HG03108 (cell line): ENCODE results near the gene PRR7.

ENCODE experiments used
- ATAC-seq: cut with Tn5 transposase; IDR thresholded peaks from one replicate; pipeline ENCODE4 v1.9.1; 2021; ENCODE audit warnings: moderate library complexity; ENCODE audit not compliant: unreplicated experiment

Gene PRR7

DNA sequence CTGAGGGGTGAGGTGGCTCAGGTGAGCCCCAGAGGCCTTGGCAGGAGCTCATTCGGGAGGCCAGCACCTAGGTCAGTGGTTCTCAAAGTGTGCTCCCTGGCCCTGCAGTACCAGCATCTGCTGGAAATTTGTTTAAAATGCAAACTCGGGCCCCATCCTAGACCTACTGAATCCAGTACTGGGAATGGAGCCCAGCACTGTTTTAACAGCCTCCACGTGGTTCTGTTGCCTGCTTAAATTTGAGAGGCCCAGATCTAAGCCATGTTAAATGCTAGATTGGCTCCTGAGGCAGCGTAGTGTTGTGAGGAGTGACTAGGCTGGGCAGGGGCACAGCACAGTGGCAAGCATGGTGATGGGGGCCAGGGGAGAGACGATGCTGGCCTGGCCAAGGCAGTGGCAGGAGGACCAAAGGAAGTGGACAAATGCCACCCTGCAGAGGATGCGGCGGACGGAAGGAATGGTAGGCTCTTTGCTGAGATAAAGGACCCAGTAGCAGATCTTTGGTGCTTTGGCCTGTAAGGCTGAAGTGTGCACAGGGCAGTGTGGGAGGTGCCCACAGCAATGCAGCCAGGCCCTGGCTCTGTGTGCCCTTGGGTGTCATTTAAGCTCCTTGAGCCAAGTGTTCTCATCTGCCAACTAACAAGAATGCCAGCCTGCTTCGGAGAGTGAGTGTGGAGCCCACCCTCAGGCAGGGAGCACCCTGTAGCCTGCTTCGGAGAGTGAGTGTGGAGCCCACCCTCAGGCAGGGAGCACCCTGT, 4.2 kb downstream of the PRR7 start:
- no peak for ATAC-seq

DNA sequence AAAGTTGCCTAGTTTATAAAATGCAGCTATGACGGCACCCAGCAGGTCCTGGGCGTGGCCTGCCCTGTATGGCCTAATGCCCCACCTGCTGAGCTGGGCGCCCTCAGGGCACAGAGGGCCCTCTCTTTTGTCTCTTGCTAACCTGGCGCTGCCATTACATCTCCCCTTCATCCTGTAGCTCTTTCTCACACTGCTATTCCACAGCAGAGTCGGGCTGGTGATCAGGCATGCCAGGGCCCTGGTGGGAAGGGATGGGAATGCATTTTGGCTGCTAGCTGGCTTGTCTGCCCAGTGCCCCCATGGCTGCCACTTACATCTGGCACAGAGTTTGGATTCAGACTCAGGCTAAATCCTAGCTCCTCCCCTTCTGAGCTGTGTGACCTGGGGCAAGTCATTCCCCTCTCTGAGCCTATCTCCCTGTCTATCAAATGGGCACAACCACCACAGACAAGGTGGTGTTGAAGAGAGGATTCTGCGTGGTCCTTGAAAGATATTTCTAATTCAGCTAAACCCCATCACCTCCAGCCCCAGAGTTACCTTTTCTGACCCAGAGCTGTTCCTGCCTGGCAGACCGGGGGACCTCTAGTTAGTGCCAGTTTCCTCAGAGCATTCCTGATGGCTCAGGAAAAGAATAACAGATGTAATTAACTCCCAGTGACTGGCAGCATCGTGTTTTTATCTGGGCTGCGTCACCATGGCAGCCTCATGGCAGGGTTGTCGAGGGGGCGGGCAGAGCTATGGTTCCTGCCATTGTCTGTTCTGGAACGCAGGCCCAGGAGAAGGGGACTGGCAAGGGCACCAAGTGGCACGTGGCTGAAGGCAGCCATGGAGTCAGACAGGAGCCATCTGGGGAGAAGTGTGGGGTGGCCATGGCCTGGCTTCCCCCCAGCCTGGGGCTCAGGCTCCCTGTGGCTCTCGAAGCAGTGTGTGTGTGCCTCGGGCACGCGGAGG, 6.3 kb downstream of the PRR7 start:
- ATAC-seq: no peak

DNA sequence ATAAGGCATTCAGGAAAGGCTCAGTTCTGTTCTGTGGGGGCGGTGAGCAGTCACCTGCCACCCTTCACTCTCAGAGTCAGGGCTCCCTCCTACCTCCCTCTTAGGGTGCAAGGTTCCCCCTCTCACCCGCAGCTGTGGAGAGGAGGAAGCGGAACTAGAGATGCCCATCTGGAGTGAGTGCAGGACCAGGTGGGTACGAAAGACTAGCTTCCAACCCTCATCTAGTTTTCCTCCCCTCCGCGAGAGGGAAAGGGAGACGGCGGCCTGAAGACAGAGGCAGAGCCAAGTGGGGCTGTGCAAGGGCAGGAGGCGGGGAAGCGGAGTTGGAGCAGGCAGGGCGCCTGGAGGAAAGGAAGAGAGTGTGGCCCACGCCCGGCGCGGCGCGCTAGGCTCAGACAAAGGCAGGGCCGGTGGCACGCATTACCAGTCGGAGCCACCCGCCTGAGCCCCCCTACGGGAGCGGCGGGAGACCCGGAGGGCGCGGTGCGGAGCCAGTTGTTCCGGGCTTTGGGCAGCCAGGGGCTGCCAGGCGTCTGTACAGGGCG, 7.3 kb downstream of the PRR7 start:
- no peak for ATAC-seq

DNA sequence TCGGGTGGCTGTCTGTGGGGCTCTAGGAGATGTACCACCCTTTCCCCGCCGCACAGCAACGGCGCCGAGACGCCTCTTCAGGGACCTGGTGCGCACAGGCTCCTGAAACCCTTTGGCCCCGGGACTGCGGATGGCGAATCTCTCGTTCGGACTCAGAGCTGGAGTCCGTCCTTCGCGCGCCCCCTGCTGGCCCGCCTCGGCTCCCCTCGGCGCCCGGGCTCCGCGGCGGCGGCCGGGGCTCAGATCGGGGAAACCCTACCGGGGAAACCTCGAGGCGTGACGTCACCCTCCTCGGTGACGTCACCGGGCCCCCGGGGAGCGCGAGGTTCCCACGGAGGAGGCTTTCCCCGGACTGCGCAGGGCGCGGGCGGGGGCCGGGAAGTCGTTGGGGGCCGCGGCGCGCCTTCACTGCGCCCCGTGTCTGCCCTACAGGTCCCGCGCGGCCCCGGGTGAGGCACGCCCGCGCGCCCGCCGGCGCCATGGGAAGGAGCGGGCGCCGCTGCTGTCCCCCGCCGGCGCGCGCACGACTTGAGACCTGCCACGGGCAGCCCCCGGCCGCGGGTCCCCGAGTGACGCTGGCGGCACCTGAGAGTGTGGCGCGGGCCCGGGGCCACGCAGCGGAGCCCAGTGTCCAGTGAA, 7.9 kb downstream of the PRR7 start:
- peak; percentile 46 for ATAC-seq

DNA sequence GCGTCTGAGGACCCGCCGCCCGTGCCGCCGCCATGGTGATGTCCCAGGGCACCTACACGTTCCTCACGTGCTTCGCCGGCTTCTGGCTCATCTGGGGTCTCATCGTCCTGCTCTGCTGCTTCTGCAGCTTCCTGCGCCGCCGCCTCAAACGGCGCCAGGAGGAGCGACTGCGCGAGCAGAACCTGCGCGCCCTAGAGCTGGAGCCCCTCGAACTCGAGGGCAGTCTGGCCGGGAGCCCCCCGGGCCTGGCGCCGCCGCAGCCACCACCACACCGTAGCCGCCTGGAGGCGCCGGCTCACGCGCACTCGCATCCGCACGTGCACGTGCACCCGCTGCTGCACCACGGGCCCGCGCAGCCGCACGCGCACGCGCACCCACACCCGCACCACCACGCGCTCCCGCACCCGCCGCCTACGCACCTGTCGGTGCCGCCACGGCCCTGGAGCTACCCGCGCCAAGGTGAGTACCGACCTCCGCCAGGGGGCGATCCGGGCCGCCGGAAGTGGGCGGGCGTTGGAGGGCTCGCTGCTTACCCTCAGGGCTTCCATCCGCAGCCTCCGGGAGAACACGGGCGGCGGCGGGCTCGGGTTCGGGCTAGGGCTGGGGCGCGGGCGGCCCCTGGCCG, 8.5 kb downstream of the PRR7 start:
- peak; percentile 44 for ATAC-seq

DNA sequence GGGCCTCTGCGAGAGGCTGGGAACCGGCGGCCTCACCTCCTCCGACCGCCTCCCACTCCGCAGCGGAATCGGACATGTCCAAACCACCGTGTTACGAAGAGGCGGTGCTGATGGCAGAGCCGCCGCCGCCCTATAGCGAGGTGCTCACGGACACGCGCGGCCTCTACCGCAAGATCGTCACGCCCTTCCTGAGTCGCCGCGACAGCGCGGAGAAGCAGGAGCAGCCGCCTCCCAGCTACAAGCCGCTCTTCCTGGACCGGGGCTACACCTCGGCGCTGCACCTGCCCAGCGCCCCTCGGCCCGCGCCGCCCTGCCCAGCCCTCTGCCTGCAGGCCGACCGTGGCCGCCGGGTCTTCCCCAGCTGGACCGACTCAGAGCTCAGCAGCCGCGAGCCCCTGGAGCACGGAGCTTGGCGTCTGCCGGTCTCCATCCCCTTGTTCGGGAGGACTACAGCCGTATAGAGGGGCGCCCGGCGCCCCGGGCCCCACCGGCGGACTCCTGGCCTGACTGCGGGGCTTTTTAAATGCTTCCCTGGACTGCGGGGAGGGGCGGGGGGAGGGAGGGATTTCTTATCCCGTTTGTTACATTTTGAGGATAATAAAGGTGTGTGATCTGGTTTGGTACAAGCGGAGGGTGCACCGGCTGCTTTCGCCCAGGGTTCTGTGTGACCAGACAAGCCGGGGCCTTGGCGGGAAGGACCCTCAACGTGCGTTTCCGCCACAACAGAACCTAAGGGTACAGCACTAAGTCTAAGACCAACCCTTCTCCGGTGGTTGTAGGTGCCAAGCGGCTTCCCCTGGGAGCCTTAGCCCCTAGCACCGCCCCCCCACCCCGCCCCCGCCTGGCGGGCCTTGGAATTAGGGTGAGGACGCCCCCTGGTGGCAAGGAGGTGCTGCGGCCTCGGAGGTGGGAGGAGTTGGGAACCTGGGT, 9.3 kb downstream of the PRR7 start:
- ATAC-seq: peak; percentile 0

DNA sequence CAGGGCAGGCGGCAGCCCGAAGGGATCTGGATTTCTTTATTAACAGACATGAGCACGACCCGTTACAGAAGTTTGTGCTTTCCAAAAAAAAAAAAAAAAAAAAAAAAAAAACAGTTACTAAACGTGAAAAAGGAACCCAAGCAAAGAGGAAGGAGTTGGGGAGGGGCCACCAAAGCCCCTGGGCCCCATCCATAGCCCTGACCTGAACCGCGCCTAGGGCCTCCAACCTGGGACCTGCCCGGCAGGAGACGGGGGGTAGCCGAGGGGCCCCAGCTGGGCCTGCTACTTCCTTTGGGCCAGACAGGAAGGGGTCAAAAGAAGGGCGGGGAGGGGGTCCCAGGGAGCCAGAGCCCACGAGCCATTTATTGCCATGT, 10.0 kb downstream of the PRR7 start:
- no peak for ATAC-seq

DNA sequence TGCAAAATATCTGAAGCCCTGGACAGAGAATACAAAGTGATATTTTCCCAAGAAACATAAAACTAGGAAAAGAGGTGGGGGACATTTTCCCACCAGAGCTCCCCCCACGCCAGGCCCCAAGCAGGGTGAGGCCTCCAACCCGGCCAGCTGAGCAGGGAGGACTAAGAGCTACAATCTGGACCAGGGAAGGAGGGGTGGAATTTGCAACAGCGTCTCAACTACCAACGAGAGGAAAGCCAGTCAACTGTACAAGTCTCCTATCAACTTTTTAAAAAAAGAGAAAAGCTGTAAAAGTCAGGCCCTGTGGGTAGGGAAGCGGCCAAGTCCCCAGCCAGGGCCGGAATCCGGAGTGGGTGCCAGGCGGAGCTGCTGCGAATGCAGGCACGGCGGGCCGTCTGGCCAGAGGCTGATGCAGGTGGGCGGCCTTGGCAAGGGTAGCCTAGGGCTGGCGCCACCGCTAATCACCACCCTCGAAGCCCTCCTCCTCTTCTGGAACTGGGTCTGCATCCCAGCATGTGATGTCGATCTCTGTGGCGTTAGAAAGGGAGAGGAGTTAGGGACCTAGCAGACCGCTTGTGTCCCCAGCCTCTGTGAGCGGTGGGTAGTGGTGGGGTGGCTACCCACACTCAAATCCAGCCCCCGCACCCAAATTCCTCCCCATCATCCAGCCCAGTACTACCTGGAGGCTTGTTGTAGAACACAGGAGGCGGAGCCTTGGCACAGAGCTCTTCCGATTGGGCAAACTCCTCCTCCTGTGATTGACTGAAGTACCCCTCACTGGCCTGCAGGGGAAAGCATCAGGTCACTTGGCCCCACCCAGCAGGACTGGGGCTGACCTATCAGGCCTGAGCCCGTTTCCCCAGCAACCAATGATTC, 10.6 kb downstream of the PRR7 start:
- ATAC-seq: peak; percentile 27

DNA sequence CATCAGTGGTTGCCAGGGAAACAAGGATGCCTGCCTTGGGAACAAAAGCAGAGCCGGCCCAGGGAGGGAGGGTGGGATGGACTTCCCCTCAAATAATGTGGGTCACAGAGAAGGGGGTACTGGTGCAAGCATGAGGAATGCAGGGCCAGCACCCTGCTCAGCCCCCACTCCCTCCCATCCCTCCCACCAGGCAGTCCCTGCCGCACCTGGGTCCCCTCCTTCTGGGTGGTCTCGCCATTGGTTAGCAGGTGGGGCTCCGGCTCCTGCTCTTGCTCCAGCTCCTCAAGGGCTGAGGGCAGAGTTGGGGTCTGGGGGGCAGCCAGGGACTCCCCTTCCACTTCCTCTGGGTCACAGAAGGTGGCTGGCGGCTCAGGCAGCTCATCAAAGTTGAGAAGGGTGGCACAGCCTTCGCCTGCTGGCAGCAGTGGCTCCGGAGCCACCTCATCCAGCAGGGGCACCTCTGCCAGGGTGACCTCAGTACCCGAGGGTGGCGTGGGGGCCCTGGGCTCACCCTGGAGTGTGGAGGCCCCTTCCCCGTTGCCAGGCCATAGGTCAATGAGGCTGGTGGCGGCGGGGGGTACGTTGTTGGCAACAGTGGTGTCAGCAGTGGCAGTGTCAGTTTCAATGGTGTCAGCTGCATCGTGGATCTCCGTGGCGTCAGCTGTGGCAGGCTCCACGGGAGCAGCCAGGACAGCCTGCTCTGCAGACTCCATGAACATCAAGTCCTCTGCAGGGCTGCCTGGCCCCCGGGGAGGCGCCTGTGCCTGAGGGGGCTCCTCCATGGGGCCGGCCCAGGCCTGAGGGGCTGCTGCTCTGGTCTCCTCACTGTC, 11.5 kb downstream of the PRR7 start:
- ATAC-seq: no peak

DNA sequence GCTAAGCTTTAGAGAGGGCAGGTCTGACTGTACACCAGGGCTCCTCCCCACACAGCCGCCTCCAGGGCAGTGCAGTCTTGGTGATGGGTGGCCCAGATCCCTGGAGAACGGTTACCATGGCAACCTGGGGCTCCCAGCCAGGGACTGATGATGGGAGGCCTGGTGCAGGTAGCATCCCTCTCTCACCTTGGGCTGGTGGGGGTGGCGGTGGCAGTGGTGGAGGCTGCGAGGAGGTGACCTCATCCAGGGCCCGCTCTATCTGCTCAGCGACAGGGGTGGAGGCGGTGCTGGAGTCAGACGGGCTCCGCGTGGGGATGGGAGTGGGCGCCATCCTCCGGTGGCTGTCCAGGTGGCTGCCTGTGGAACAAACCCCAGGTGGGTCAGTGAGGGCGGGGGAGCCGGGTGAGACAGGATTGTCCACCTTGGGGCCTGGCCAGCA, 12.3 kb downstream of the PRR7 start:
- no peak for ATAC-seq

DNA sequence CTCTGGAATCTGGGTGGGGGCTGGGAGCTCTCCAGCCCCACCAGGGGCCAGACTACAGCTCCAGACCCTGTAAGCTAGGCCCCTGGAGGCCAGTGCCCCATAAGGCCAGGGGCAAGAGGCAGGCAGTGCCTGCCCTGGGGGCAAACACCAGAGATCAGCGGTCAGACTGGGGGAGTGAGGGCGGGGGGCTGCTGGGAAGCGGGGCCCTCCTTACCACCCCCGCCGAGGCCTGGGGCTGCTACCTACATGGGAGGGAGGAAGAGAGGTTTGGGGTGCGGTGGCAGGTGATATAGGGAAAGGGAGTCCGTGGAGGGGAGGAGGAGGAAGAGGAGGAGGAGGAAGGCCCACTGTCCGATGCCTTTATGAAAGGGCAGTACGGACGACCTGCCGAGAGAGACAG, 12.7 kb downstream of the PRR7 start:
- no peak for ATAC-seq

DNA sequence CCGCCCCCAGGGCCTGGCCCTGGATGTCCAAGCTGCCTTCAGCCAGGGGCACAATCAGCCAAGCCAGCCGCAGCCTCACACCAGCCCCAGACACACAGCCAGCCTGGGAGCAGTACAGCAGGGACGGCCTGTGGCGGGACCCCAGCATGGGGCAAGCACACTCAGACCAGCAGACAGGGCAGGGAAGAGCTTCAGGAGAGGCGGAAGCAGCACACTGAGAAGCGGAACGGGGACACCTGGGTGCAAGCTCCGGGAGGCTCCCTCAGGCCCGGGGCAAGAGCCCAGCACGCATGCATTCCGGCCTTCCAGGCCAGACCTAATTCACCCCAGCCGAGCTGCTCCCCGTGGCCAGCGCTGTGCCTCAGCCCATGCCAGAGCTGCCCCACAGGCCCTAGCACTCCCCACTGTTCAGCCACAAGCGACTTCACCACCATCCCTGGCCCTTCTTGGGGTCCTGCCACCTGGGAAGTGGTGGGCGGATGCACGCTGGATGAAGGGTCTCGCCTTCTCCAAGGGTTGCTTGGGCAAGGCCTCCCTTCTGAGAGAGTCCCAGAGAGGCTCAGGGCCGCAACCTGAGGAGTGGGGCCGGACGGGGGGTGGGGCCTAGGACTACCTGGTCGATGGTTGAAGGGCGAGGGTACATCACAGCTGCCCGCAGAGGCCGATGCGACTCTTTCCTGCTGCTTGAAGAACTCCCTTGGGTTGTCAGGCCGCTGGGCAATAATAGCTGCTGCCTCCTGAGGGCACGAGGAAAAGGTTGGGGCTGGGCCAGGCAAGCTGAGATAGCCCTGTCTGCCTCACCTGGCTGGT, 13.4 kb downstream of the PRR7 start:
- no peak for ATAC-seq

DNA sequence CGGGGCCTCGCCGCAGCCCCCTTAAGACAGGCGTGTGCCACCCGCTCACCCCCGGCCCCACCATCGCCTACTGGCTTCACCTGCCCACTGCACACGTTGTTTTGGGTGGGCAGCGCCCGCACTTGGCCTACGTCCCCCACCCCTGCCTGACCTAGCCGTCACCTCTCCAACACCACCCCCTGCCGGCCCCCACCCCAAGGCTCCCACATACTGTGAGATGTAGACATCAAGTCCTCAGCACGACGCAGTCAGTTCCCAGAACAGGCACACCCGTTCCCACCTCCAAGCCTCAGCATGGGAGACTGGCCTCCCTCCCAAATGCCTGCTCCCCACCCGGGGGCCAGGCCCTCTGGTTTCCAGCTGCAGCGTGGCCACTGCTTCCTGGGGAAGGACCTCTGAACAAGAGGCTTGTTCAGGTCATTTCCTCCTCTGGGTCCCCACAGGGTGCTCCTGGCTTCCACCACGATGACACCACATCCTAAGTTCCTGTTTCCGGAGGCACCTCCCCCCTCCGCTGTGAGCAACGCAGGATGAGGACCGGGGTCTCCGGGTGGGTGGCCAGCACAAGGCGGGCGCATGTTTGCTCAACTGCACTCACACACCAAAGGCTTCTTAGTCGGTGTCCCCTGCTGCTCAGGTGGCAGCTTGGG, 15.5 kb downstream of the PRR7 start:
- no peak for ATAC-seq

DNA sequence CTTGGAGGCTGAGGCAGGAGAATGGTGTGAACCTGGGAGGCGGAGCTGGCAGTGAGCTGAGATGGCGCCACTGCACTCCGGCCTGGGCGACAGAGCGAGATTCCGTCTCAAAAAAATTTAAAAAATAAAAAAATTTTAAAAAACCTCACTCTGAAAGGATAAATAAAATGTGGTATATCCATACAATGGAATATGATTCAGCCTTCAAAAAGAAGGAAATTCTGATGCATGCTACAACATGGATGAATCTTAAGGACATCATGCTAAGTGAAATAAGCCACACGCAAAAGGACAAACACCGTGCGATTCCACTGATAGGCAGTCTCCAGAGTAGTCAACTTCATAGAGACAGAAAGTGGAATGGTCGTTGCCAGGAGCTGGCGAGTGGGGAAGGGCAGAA, 18.4 kb downstream of the PRR7 start:
- no peak for ATAC-seq

DNA sequence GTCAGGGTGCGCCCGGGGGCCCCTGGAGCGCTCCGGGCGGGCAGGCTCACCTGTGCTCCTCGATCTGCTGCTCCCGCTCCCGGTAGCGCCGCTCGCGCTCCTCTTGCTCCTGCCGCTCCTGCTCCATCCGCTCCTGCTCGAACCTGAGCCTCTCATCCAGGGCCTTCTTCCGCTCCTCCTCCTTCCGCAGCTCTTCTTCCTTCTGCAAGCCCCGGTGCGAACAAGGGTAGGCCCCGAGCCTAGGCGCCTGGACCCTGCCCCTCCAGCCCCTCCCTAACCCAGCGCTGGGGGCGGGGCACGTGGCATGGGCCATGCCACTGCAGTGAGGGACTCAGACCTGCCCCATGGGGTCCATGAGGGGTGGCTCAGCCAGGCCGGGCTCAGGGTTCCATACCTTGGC, 20.2 kb downstream of the PRR7 start:
- ATAC-seq: no peak

DNA sequence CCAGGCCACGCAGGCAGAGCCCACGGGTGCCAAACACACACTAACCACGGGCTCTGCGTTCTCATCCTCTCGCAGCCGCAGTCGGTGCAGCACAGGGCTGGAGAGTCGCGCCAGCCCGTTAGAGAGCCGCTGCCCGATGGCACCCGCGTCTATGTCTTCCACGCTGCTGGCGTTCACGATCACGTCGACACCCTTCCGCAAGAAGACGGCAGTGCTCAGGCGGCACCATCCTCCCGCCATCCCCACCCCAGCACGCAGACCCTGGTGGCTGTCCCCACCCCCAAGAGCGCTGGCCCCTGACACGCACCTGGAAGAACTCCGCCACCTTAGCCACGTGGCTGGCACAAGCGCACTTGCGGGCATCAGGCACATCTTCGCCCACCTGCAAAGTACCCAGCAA, 20.8 kb downstream of the PRR7 start:
- ATAC-seq: no peak

DNA sequence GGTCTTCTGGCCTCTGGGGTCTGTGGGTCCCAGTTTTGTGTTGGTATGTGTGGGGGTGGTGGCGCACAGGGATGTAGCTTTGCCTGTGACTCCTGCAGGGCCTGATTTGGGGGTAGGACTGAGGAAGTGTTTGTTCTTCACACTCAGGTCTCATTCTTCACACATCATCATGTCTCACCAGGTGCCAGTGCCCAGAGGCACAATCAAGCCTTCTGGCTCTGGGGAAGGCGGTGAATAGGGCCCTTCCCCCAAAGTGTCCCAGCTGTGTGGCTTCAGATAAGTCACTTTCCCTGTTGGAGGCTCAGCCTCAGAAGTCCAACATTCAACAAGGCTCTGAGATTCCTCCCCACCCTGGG, 21.7 kb downstream of the PRR7 start:
- no peak for ATAC-seq
